C4-2B (cell line): Measurements from ENCODE around the gene PRXL2A.
A peak's percentile ranks its signal among the peaks of the same experiment; 100 is the strongest.

Experiments
- ZFX ChIP-seq: fragments of 450-650 bp; IDR thresholded peaks from 2 replicates; pipeline ENCODE4 v1.6.1; 2017
- TF ChIP-seq, protein P1 (sequence below): fragments of 450-650 bp; conservative IDR thresholded peaks from 2 replicates; pipeline ENCODE4 v1.5.1; 2017; ENCODE audit warnings: mild to moderate bottlenecking

DNA sequence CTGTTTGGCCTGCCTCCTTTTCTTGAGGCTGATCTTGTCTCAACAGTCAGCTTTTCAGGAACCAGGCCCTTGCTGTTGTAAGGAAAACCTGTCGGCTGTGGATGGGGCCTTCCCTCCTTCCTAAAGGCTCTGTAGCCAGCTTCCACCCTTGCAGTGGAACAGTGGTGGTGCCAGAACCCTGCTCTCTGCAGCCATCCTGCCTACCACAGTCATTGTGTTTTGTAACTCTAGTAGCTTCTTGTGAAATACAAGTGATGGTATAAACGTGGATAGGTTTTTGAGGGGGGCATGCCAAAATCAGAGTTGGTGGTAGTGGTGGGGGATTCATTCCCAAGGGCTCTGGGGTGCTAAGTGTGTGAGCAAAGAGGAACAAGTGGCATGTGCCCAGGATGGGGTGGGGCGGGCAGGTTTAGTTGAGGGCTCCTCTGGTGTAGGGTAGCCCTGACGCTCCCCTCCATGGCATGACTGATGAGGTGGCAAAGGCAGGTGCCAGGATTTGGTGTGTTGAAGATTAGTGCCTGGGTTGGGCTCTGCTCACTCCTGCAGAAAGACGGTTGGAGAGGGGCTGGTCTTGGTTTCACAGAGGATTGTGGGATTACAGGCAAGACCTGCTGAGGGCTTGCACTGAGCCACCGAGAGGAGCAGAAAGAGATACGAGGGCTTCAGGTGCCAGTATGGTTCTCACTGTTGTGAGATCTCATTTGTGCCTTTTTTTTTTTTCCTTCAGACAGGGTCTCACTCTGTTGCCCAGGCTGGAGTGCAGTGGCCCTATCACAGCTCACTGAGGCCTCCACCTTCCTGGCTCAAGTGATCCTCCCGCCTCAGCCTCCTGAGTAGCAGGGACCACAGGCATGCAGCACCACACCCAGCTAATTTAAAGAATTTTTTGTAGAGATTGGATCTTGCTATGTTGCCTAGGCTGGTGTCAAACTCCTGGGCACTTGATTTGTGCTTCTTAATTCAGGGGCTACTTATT lies 53.1 kb downstream of the PRXL2A start:
- TF ChIP-seq, protein P1, sequence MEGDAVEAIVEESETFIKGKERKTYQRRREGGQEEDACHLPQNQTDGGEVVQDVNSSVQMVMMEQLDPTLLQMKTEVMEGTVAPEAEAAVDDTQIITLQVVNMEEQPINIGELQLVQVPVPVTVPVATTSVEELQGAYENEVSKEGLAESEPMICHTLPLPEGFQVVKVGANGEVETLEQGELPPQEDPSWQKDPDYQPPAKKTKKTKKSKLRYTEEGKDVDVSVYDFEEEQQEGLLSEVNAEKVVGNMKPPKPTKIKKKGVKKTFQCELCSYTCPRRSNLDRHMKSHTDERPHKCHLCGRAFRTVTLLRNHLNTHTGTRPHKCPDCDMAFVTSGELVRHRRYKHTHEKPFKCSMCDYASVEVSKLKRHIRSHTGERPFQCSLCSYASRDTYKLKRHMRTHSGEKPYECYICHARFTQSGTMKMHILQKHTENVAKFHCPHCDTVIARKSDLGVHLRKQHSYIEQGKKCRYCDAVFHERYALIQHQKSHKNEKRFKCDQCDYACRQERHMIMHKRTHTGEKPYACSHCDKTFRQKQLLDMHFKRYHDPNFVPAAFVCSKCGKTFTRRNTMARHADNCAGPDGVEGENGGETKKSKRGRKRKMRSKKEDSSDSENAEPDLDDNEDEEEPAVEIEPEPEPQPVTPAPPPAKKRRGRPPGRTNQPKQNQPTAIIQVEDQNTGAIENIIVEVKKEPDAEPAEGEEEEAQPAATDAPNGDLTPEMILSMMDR, result no peak
- peak; percentile 35; the same call in 1 of the 2 replicates for TF ChIP-seq ZFX
